B cell (primary cell): ENCODE data around the gene MME.

ENCODE experiments used
- CTCF ChIP-seq: fragments of 200-600 bp; IDR thresholded peaks from one replicate; pipeline ENCODE4 v1.8.0; 2022; ENCODE audit warnings: antibody characterized with exemption, mild to moderate bottlenecking
- EZH2 ChIP-seq: IDR thresholded peaks from 2 replicates; pipeline ENCODE4 v1.6.1; 2012; ENCODE audit warnings: borderline replicate concordance, low read depth, mild to moderate bottlenecking, moderate library complexity, low read length; ENCODE audit not compliant: insufficient read depth, poor library complexity, severe bottlenecking

- TF ChIP-seq CTCF (no peak), EZH2 (no peak)
Measured at GRCh38 chr3:155046935-155047334, 33.2 kb upstream of the MME start.
